HG02642 (cell line): Measurements from ENCODE around the gene GADD45A.
A peak's percentile ranks its signal among the peaks of the same experiment; 100 is the strongest.
"Not testable (repeated sequence)": the region's sequence is repeated elsewhere in the genome, so short reads cannot be mapped to it uniquely, and the experiment has no call there.

ENCODE experiments used
- ATAC-seq: cut with Tn5 transposase; IDR thresholded peaks from one replicate; pipeline ENCODE4 v1.9.1; 2021; ENCODE audit warnings: mild to moderate bottlenecking; ENCODE audit not compliant: unreplicated experiment, poor library complexity

Gene GADD45A, protein sequence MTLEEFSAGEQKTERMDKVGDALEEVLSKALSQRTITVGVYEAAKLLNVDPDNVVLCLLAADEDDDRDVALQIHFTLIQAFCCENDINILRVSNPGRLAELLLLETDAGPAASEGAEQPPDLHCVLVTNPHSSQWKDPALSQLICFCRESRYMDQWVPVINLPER

GRCh38 chr1:67685067-67685557 is at the start of gene GADD45A:
GADD45A (plus strand) TSS chr1:67685201; CDS start chr1:67685495, 294 bp downstream.
- peak; percentile 90 for ATAC-seq

DNA sequence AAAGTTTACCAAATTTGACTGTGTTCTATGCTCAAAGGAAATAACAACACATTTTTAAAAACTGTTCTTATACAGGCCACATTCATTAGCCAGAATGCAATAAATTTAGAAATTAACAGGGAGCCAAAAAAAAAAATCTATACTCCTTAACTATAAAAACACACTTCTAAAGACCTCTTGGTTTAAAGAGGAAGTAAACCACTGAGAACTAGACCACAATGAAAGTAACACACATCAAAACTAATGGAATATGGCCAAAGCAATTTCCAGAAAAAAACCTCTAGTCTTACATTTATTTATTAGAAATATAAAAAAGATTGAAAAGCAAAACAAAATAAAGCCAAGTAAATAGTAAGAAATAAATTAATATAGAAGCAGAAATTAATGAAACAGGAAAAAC is 48.9 kb upstream of the GADD45A start:
- ATAC-seq, result no peak

DNA sequence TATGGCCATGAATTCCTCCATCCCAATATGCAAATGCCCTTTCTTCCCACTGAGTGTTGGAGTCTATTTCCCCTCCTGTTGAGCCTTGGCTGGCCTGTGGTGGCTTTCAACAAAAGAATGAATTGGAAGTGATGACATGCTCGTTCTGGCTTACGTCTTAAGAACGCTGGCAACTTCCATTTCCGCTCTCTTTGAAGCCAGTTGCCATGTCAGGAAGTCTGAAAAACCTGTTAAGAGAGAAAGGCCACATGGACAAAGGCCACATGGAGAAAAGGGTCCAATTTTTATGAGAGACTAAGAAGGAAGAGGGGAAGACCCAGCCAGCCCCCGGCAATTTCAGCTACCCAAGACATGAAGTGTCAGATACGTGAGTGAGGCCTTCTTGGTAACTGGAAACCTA is 45.6 kb upstream of the GADD45A start:
- no peak for ATAC-seq

- no peak for ATAC-seq
These were observed 42.4 kb upstream of the GADD45A start for GRCh38 chr1:67642629-67643028.

- ATAC-seq, result no peak
These were observed 40.4 kb upstream of the GADD45A start for GRCh38 chr1:67644566-67644965.

- no peak for ATAC-seq
These were observed 39.4 kb upstream of the GADD45A start for GRCh38 chr1:67645495-67646144.

DNA sequence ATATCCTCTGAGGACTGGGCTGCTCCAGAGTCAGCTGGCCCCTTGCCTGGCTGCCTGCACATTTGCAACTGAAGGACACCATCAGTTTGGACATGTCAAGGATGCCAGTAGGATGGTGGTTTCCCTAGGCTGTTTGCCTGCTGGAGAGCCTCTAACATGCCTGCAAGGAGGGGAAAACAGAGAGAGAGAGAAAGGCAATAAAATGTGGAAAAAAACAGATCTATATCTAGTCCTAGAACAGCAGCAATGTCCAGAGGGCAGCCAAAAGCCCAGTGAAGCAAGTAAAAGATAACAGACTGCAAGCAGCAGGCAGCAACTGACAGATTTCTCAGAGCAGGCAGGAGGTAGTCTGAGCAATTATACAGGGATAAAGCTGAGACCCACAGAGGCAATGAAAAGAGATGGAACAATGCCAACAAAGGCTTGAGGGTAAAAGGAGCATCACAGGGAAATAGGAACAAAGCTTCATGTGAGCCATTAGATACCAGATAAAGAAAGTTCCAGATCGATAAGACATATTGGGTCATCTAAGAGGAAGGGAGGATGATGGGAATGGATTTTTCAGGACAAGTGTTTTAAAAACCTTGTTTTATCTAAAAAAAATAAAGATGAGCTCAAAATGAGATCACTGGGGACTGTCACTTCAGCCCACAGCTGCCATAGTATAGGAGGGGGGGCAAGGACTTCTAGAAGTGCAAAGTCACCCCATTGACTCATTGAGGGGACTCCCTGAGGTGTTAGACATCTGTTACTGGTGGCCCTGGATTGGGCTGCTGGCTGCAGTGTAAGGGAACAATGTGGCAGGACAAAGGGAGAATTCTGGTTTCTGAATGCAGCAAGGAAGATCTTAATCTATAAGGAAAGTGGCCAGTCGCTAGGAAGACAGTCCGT is 38.6 kb upstream of the GADD45A start:
- ATAC-seq, result no peak

DNA sequence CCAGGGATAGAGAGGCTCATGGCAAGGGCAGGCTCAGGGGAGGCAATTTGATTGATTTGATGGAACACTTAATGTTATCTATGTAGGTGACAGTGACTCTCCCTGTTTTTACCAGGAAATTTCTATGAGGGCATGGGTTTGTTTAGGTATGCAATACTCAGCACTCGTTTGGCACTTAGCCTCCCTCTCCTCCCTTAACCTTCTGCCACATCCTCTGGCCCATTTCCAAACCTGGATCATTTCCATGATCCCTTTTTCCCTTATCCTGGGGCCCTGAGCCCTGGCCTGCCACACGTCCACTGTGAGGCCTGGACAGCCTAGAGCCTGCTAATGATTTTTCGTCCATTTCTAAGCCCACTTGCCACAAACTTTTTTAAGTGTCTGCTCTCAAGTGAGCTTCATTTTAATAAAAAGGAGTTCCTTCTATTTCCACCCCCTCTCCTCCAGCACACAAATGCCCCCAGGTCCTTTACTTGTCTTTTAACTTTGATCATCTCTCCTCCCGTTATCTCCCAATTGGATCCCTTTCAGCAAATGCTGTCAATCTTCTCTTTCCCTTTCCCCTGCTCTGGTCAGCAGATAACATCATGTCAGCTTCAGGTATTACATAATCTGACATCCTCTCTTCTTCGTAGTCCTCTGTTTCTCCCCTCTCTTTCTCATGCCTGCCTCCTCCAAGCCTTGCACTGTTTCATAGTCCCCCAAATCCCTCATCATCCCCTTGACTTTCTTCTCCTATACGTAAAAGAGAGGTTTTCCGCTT is 37.8 kb upstream of the GADD45A start:
- ATAC-seq, result no peak

GRCh38 chr1:67647814-67648358 is 37.1 kb upstream of the GADD45A start:
- no peak for ATAC-seq

DNA sequence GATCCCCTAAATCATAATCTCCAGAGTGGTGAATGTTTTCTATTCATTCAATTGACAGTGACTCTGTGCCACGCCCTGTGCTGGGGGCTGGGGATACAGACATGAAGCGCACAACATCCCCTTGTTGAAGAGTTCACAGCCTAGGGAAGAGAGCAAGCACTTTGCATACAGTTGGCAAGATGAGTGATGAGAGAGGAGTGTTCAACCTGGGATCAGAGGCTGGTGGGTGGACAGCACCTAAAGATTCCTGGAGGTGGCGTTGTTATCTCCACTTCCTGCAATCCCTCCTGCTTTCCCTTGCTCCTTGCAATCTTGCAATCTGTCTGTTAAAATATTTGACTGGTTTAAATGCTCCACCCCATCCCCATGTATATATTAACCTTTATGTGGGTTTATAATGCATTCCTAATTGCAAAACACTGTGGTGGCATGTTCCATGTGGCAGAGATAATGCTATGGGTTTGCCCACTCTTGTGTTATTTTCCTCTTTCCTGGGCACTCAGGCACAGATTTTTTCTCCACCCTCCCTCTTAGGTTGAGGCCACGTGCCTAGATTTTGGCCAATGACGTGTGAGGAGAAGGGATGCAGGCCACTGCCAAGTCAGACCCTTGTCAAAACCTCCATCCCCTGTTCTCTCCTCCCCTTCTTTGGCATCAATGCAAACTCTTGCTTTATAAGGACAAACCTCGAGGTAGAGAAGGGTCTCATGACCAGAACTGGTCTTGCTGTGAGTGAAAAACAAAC is 36.2 kb upstream of the GADD45A start:
- ATAC-seq, result no peak

- ATAC-seq, result no peak
These were observed 34.9 kb upstream of the GADD45A start for GRCh38 chr1:67650061-67650460.

GRCh38 chr1:67651031-67651430 is 34.0 kb upstream of the GADD45A start:
- no peak for ATAC-seq

DNA sequence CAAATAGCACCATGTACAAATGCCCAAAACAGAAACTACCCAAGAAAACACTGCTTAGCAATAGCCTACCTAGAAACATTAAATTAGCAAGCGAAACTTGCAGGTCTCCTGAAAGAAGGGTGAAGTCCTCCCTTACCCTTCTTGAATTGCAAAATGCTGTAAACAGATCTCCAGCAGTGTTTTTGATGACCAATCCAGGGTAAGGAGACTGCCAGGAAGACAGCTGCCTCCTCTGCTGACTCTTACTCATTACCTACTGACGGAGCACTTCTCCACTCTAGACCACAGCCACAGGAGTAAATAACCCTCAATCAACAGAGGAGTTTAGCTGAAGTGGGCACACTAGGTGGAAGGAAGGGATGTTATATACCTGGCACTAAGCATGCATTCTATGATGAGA is 32.2 kb upstream of the GADD45A start:
- no peak for ATAC-seq

DNA sequence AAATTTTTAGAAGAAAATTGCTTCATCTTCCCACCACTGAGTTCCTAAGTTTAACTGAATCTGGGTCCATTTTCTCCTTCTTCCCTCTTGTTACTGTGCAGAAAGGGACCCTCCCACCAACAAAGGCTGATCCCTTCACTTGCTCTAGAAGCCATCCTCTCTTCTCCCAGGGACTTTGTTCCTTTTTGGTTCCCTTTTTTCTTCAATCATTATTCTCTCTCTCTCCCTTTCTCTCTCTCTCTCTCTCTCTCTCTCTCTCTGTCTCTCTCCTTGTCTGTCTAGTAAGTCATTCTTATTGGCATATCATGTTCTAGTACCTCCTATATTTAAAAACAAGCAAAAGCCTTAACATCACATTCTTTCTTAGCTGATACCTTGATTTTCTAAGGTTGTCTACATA is 31.7 kb upstream of the GADD45A start:
- no peak for ATAC-seq

DNA sequence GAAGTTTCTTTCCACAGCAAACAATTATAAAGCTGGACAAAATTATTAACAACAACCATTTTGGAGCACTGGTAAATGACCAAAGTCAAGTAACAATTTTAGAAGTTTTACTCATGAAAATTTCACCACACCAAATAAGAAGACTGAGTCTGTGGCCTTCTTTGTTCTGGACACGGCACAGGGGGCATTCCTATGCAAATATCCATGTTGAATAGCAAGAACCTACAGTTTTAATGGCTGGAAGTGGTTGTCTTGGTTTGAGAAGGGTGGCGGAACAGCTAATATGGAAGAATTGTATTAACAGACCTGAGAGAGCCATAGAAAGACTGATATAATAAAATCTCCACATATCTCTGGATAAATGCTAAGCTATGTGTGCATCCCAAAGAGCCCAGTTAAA is 29.4 kb upstream of the GADD45A start:
- ATAC-seq, result no peak

GRCh38 chr1:67657152-67657551 is 27.8 kb upstream of the GADD45A start:
- not testable (repeated sequence) for ATAC-seq

DNA sequence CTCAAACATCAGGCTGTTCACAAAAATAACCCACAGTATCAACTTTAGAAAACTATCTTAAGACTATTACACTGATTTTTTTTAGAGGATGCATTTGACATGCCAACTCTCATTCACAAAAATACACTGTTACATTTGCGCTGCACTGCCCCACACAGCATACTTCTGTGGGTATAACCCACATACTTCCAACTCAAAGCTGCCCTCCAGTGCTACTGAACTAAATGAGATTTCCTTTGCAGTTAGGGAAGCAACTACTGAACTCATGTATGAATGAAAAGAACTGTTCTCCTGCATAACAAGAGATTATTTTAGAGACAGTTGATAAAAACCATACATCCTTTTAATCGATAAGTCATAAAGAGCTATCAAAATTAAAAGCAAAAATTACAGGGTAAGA is 25.8 kb upstream of the GADD45A start:
- no peak for ATAC-seq

DNA sequence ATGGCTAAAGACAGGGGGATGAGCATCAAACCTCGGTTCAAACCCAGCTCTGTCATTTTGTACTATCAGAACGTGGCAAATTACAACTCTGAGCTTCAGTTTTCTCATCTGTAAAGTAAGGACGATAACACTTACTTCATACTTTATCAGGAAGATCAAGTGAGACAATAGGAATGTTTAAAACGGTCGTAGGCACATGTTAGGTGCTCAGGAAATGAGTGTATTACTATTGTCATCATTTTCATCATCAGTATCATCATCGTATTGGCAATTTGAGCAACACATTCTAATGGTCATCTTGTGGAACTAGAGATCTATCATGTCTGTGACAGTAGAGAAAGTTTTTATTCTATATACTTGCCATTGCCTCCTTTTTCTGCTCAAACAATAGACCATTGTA is 22.1 kb upstream of the GADD45A start:
- no peak for ATAC-seq

- ATAC-seq, result no peak
These were observed 21.0 kb upstream of the GADD45A start for GRCh38 chr1:67664048-67664447.
